GM18505 (cell line): ENCODE data around the gene RBPJL.

ENCODE experiments used
- ATAC-seq: cut with Tn5 transposase; IDR thresholded peaks from one replicate; pipeline ENCODE4 v1.9.1; 2021; ENCODE audit not compliant: unreplicated experiment
- POLR2A ChIP-seq: IDR thresholded peaks from 4 replicates; pipeline ENCODE4 v1.6.1; 2011; ENCODE audit warnings: borderline replicate concordance; ENCODE audit not compliant: insufficient read depth, insufficient read length; ENCODE audit errors: extremely low read depth

RBPJL gene

DNA sequence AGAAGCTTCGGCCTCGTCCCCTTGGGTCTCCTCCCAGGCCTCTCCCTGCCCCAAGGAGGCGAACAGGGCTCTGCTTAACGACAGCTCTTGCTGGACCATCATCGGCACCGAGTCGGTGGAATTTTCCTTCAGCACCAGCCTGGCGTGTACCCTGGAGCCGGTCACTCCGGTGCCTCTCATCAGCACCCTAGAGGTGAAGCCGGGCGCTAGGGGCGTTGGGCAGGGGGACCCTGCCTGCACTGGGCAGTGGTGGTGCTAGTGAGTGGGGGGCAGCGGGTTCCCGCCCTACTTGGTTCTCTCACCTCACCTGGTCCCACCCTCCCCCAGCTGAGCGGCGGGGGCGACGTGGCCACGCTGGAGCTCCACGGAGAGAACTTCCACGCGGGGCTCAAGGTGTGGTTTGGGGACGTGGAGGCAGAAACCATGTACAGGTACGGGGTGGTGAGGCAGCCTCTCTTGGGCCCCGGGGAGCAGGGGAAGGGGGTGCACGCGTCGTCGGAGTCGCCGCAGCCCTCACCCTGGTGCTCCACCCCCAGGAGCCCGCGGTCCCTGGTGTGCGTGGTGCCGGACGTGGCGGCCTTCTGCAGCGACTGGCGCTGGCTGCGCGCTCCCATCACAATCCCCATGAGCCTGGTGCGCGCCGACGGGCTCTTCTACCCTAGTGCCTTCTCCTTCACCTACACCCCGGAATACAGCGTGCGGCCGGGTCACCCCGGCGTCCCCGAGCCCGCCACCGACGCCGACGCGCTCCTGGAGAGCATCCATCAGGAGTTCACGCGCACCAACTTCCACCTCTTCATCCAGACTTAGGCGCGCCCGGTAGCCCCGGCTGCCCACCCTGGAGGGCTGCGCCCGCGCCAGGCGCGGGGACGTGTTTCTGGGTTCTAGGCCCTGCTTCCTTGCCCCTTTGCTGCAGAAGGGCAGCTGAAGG is 9.8 kb downstream of the RBPJL start:
- TF ChIP-seq POLR2A, result no peak

DNA sequence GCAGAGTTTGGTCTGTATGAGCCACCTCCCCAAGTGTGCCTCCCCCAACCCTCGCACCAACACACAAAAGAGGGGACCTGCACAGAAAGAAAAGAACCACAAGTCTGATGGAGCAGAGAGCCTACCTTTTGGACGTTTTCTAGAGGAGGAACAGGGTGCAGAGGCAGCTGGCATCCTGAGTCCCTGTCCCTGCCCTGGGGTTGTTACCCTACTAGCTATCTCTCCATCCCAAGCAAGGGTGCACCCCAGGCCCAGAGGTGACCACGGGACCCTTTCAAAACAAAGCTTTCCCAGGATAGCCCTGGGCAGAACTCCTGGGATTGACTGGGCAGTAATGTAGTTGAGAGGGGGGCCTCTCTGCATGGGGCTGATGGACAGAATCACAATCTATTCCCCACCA is 11.2 kb downstream of the RBPJL start:
- TF ChIP-seq POLR2A, result no peak
- no peak for ATAC-seq

More for the DNA sequence above, 9.8 kb downstream of the RBPJL start:
- ATAC-seq, result no peak

DNA sequence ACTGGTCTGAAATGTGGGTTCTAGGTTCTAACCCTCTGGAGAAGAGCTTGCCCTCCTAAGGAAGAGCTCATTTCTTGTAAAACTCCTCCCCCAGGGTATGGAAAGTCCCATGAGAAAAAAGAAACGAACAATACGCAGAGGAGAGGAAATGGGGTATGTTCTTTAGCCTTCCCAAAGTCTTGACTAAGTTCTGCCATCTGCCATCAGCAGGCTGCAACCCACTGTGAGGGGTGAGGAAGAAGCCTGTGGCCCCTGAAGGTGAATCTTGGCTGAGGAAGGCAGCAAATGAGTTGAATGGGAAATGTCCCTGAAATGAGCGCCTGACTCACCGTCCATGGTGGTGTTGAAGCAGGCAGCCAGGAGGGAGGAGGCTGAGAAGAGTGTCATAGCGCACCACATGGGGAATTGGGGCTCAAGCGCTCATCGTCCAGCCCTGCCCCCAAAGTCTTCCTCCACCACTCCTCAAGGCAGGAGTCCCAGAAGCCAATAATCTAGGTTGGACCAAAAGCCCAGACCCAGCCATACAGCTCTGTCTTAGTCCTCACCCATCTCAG is 11.8 kb downstream of the RBPJL start:
- ATAC-seq, result no peak
- TF ChIP-seq POLR2A, result no peak

DNA sequence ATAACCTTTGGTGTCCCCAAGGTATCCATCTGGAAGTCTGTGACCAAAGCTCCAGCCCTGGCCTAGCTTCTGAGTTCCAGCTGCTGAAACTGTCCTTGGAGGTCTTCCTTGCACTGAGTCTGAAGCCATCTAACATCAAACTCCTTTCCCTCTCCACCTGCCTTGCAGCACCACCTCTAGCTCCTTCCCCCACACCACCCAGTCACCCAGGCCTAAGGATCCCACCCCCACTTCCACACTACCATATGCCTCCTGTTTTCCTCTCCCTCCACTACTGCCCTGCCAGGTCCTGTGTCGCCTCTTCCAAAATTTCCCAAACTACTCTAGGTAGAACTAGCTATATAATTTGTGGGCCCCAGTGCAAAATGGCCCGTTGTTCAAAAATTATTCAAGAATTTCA is 12.3 kb downstream of the RBPJL start:
- TF ChIP-seq POLR2A, result no peak
- ATAC-seq, result no peak

GRCh38 chr20:45320948-45321595 is 14.4 kb downstream of the RBPJL start:
- ATAC-seq, result no peak
- TF ChIP-seq POLR2A, result no peak

GRCh38 chr20:45322952-45323383 is 16.3 kb downstream of the RBPJL start:
- TF ChIP-seq POLR2A, result no peak
- no peak for ATAC-seq

- no peak for ATAC-seq
- TF ChIP-seq POLR2A, result no peak
These were observed 17.1 kb downstream of the RBPJL start for GRCh38 chr20:45323731-45324130.

GRCh38 chr20:45325371-45325770 is 18.7 kb downstream of the RBPJL start:
- no peak for ATAC-seq
- no peak for TF ChIP-seq POLR2A

GRCh38 chr20:45328451-45328850 is 21.8 kb downstream of the RBPJL start:
- no peak for TF ChIP-seq POLR2A
- no peak for ATAC-seq

GRCh38 chr20:45329497-45330319 is 23.1 kb downstream of the RBPJL start:
- no peak for TF ChIP-seq POLR2A
- no peak for ATAC-seq

GRCh38 chr20:45330476-45330875 is 23.8 kb downstream of the RBPJL start:
- ATAC-seq, result no peak
- no peak for TF ChIP-seq POLR2A

DNA sequence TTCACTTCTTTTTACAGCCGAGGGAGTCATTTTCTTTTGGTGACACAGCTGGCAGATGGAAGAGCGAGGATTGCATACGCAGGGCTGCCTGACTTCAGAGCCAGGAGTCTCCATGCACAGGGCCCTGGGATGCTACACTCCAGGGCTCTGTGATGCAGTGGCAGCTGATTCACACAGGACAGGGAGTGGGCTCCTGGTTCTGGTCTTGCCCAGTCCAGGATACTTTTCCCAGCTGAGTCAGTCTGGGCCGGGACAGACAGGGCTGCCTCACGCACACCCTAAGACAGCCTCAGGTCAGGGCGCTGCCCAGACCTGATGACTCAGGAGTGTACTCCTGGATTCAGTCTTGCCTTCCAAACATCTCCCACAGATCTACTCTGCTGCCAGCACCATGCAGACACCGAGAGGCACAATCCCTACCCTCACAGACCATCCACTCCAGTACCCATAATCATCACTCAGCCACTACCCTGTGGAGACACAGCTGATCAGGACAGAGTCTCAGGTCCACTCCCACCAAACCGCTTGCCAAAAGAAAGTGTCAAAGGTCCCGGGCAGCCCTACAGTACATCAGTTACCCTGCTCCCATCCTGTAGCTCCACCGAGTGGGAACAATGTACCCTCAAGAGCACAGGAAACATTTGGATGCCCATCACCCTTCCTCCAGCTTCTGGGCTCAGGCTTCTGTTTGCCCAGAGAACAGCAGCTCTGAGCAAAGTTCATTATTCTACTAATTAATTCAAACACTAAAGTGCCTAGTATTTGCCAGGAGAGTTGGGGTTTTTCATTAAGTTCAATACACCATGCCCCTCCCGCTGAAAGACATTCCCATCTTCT is 30.1 kb downstream of the RBPJL start:
- TF ChIP-seq POLR2A, result no peak
- no peak for ATAC-seq
